HG03045 (cell line): ENCODE measurements around the gene TAF4.
"Not testable (repeated sequence)": the region's sequence is repeated elsewhere in the genome, so short reads cannot be mapped to it uniquely, and the experiment has no call there.

Experiments used
- ATAC-seq: cut with Tn5 transposase; IDR thresholded peaks from one replicate; pipeline ENCODE4 v1.9.1; 2021; ENCODE audit warnings: mild to moderate bottlenecking, moderate library complexity; ENCODE audit not compliant: unreplicated experiment

The TAF4 gene

DNA sequence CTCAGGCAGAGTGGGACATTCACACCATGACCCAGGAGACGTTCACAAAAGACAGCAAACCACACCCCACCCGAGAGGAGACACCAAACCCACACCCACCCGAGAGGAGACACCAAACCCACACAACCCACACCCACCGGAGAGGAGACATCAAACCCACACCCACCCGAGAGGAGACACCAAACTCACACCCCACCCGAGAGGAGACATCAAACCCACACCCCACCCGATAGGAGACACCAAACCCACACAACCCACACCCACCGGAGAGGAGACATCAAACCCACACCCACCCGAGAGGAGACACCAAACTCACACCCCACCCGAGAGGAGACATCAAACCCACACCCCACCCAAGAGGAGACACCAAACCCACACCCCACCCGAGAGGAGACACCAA, 84.0 kb downstream of the TAF4 start:
- ATAC-seq = not testable (repeated sequence)

DNA sequence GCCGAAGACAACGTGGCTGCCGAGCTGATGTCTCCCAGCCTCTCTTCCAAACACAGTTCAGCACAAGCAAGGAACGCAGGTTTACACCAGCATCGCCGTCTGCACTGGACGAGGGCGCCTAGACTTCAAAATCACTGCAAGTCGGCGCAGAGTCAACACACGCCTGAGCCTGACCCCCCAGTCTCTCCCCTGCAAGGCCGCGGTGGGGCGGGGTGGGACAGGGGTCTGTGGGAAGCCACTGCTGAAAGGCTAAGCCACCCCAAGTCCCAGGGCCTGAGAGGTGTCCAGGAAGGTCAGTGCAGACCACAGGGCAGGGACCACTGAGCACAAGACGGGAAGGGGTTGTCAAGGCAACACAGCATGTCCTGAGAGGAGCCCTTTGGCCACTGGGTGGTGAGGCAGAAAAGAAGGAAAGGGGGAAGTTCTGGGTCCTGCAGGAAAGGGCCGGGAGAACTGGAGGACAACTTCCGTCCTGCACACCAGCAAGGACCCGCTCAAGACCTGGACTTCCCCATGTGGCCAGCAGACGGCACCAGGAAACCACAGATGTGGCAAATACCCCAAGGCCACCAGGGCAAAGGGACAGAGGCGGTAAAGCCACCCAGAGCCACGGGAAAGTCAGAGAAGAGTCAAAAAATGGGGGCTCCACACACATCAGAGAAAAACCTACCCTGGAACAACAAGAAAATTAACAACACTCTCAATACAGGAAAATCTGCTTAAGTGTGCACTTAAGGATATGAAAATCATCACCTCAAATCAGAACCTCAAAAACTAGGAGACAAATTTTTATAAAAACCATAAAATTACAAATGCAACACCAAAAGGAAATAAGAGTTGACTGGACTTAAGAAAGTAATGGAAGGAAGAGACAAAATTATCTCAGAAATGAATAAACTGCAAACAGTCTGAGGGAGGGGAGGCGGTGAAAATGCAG, 84.8 kb downstream of the TAF4 start:
- ATAC-seq = no peak

DNA sequence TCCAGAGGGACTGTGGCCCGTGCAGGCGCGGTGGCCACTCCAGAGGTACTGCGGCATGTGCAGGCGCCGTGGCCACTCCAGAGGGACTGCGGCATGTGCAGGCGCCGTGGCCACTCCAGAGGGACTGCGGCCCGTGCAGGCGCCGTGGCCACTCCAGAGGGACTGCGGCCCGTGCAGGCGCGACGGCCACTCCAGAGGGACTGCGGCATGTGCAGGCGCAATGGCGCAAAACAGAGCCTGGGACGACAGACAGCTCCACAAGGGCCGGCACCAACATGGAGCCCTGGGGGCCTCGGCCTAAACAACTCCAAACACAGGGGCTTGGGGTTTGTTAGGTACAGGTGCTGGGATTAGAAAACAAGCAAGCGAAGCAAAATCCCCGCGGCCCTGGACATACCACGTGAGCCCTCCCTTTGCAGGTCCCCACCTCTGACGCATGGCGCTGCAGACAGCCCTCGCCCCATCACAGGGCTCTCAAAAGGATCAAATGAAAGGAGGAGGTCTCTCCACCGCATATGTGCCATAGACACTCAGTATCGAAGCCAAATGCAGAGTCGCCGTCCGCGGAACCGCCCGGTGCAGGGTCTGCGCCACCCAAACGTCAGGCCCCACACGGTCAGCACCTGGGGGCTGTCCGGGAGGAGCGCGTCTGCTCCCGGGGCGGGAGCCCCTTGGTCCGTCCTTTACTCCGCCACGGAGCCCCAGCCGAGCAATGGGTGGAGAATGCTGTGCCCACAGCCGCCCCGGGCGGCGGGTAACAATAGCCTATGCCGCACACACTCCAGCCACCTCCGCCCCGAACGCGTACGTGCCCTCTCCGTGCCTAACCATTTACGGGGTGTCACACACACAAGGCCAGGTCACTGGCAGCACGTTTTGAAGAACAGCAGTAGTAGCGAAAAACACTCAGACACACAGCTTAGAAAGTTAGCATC, 85.7 kb downstream of the TAF4 start:
- no peak for ATAC-seq

- ATAC-seq = no peak
Observed at GRCh38 chr20:61979090-61979489, 86.6 kb downstream of the TAF4 start.

DNA sequence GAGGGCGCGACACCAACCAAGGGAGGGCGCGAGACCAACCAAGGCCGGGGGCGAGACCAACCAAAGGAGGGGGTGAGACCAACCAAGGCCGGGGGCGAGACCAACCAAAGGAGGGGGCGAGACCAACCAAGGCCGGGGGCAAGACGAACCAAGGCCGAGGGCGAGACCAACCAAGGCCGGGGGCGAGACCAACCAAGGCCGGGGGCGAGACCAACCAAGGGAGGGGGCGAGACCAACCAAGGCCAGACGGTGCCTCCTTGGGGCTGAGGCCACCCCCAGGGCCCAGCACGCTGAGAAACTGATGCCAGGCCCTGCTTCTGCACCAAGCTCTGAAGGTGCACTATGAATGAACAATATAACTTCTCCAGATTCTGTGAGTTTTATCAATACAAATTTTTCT, 87.2 kb downstream of the TAF4 start:
- no peak for ATAC-seq

GRCh38 chr20:61977419-61977786, 88.3 kb downstream of the TAF4 start:
- no peak for ATAC-seq

GRCh38 chr20:61976644-61977418, 88.8 kb downstream of the TAF4 start:
- ATAC-seq = no peak

DNA sequence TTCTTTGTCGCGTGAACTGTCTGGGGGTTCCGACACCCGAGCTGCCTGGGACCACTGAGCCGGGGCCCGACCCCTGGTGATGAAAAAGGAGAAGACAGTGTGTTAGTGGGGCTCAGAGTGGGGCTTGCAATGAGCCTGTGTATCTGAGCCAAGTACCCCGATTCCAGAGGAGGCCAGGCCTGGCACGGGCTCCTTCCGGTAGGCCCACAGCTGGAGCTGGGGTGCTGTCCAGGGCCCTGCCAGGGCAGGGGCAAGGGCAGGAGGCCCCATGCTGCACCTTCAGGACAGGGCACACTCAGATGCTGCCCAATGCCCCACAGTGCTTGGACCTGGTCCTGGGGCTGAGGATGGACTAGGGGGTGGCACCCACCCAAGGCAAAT, 89.4 kb downstream of the TAF4 start:
- no peak for ATAC-seq

DNA sequence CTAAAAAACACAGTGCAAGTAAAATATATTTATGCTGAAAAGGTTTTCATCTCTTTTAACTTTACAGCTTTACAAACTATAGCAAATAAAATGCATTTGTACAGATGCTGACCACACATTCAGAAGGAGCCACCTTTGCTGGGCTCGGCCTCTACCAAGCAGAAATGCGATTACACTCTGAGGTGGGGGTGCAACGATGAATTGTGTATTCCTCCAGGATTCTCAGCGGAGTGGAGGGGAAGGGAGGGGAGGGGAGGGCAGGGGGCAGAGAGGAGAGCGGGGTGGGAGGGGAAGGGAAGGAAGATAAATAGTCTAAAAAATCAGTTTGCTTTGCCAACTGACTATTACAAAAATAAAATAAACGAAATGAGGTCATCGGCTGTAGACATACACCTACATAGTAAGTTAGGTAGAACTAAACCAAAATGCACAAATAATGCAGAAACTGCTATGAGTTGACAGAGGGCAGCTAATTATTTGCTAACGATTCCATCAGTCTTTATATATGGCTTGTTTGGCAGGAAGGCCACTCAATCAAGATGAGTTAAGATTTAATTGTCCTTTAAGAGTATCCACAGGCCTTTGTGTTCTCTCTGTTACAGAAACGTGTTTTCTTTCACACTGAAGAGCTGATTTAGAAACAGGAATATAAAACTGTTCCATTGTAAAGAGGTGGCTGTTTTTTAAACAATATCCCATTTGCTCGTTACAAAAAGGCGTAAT, 90.1 kb downstream of the TAF4 start:
- no peak for ATAC-seq

GRCh38 chr20:61974357-61974665, 91.4 kb downstream of the TAF4 start:
- ATAC-seq = no peak

GRCh38 chr20:61973515-61974356, 91.9 kb downstream of the TAF4 start:
- ATAC-seq = no peak

- no peak for ATAC-seq
Observed at GRCh38 chr20:61972636-61973508, 92.8 kb downstream of the TAF4 start.

GRCh38 chr20:61971595-61971994, 94.1 kb downstream of the TAF4 start:
- not testable (repeated sequence) for ATAC-seq

DNA sequence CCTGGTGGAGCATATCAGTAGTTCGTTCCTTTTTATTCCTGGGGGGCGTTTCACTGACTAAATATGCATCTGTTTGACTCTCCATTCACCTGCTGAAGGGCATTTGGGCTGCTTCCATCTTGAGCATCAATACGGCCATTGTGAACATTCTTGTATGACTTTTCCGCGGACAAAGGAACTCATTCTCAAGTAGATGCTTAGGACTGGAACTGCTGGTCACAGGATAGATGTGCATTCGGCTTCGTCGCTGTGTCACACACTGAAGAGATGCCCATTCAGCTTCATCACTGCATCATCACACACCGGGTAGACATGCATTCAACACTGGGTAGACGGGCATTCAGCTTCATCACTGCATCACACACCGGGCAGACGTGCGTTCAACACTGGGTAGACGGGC, 95.3 kb downstream of the TAF4 start:
- ATAC-seq = no peak

DNA sequence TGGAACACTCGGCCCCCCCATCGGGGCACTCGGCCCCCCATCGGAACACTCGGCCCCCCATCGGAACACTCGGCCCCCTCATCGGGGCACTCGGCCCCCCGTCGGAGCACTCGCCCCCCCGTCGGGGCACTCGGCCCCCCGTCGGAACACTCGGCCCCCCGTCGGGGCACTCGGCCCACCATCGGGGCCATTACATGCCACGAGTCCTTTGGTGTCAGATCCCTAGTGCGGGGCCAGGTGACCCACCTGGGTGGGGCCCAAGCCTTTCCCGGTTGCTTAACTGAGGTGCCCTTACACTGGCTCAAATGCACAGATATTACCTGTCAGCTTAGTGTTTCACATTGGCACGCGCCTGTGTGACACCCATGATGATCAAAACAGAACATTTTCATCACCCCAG, 95.9 kb downstream of the TAF4 start:
- no peak for ATAC-seq

GRCh38 chr20:61968932-61969331, 96.7 kb downstream of the TAF4 start:
- no peak for ATAC-seq

GRCh38 chr20:61968036-61968810, 97.5 kb downstream of the TAF4 start:
- ATAC-seq = no peak

DNA sequence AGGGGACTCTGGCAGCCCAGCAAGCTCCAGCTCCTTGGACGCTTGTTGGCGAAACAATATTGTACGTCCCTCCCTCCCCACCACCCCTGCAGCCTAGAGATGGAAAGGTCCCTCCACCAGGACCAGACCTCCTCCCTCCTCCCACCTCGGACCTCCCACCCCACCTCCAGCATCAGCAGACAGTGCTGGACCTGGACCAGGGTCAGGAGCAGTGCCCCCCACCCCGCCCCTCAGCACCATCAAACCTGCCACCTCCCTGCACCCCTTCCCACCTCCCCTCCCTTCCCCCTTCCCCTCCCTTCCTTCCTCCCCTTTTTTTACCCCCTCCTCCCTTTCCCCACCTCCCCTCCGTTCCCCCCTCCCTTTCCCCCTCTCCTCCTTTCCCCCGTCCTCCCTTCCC, 98.4 kb downstream of the TAF4 start:
- ATAC-seq = no peak
